WTC11 (cell line): ENCODE data around the gene PSD4. TPM values are rescaled to one million over a fixed set of nuclear protein-coding genes. Genes with fewer than 3 reads are reported as not detected.

Source experiments
- ATAC-seq: fragments of 200-7000 bp; cut with Tn5 transposase; 2 replicates; pipeline ENCODE4 v1.10.0; 2021; ENCODE audit warnings: mild to moderate bottlenecking, moderate library complexity
- CTCF ChIA-PET: fragments of 300-600 bp; sonication (Branson Sonifier 250); formaldehyde crosslinking; loops from one replicate; lab custom pipeline; 2021; ENCODE audit warnings: antibody characterized with exemption; lab: Charles Lee
- POLR2A ChIA-PET: fragments of 350-600 bp; sonication (Branson Sonifier 250); formaldehyde crosslinking; loops from one replicate; lab custom pipeline; 2021; ENCODE audit warnings: antibody characterized with exemption; lab: Charles Lee
- DNase-seq: peaks from one replicate; pipeline ENCODE4 v3.0.0; 2021; ENCODE audit warnings: low spot score
- H3K27ac Mint-ChIP-seq: 2 replicates; pipeline ENCODE4 v1.8.0; 2021; ENCODE audit warnings: mixed read lengths
- H3K27me3 Mint-ChIP-seq: 2 replicates; pipeline ENCODE4 v1.8.0; 2021; ENCODE audit warnings: low read depth, mild to moderate bottlenecking, moderate library complexity, mixed read lengths
- H3K36me3 Mint-ChIP-seq: 2 replicates; pipeline ENCODE4 v1.8.0; 2021; ENCODE audit warnings: mixed read lengths
- H3K4me1 Mint-ChIP-seq: 2 replicates; pipeline ENCODE4 v1.8.0; 2022; ENCODE audit warnings: mixed read lengths
- H3K4me3 Mint-ChIP-seq: 2 replicates; pipeline ENCODE4 v1.8.0; 2021; ENCODE audit warnings: mild to moderate bottlenecking, moderate library complexity, mixed read lengths
- H3K9me3 Mint-ChIP-seq: 2 replicates; pipeline ENCODE4 v1.8.0; 2021; ENCODE audit warnings: mixed read lengths
- CREM ChIP-seq: sonication (generic); formaldehyde crosslinking; IDR thresholded peaks from 2 replicates; pipeline ENCODE4 v1.8.1; 2022; ENCODE audit warnings: mild to moderate bottlenecking, missing genetic modification reagents, moderate library complexity
- EMX1 ChIP-seq: fragments of 250-450 bp; sonication (Bioruptor Pico); IDR thresholded peaks from 2 replicates; pipeline ENCODE4 v1.8.0; 2021; ENCODE audit warnings: mild to moderate bottlenecking
- ETV6 ChIP-seq: sonication (generic); formaldehyde crosslinking; IDR thresholded peaks from 2 replicates; pipeline ENCODE4 v1.8.1; 2022; ENCODE audit warnings: mild to moderate bottlenecking, missing genetic modification reagents
- HMGA2 ChIP-seq: fragments of 250-450 bp; sonication (Bioruptor Pico); IDR thresholded peaks from 2 replicates; pipeline ENCODE4 v1.4.0; 2021; ENCODE audit warnings: mild to moderate bottlenecking, moderate library complexity
- JUN ChIP-seq: sonication (generic); formaldehyde crosslinking; IDR thresholded peaks from 2 replicates; pipeline ENCODE4 v1.8.0; 2023; ENCODE audit warnings: mild to moderate bottlenecking, missing genetic modification reagents
- RELA ChIP-seq: sonication (generic); formaldehyde crosslinking; IDR thresholded peaks from 2 replicates; pipeline ENCODE4 v1.8.1; 2022; ENCODE audit warnings: missing genetic modification reagents, mild to moderate bottlenecking, borderline replicate concordance
- RORB ChIP-seq: fragments of 250-450 bp; sonication (Bioruptor Pico); IDR thresholded peaks from 2 replicates; pipeline ENCODE4 v1.9.0; 2021; ENCODE audit warnings: mild to moderate bottlenecking
- ZNF138 ChIP-seq: sonication (generic); formaldehyde crosslinking; conservative IDR thresholded peaks from 2 replicates; pipeline ENCODE4 v1.8.1; 2022; ENCODE audit warnings: mild to moderate bottlenecking, moderate library complexity, missing genetic modification reagents
- ZNF317 ChIP-seq: sonication (generic); formaldehyde crosslinking; IDR thresholded peaks from 2 replicates; pipeline ENCODE4 v1.8.1; 2023; ENCODE audit warnings: low read depth, mild to moderate bottlenecking, moderate library complexity, missing genetic modification reagents, borderline replicate concordance
- total RNA-seq: library from RNA; stranded (reverse); gene quantifications from 3 replicates; pipeline ENCODE4 v1.2.3, GENCODE V29; 2021
- TF ChIP-seq, protein P1 (sequence below): sonication (generic); formaldehyde crosslinking; conservative IDR thresholded peaks from 2 replicates; pipeline ENCODE4 v1.8.1; 2023; ENCODE audit warnings: mild to moderate bottlenecking, low read depth, missing genetic modification reagents, moderate library complexity
- TF ChIP-seq, protein P2 (sequence below): sonication (generic); formaldehyde crosslinking; conservative IDR thresholded peaks from 2 replicates; pipeline ENCODE4 v1.8.1; 2022; ENCODE audit warnings: mild to moderate bottlenecking, missing genetic modification reagents
- TF ChIP-seq, protein P3 (sequence below): sonication (generic); formaldehyde crosslinking; IDR thresholded peaks from 2 replicates; pipeline ENCODE4 v1.8.0; 2023; ENCODE audit warnings: missing genetic modification reagents
- TF ChIP-seq, protein P4 (sequence below): fragments of 250-450 bp; sonication (Bioruptor Pico); IDR thresholded peaks from 2 replicates; pipeline ENCODE4 v1.9.0; 2021; ENCODE audit warnings: mild to moderate bottlenecking
- TF ChIP-seq, protein P5 (sequence below): sonication (generic); formaldehyde crosslinking; IDR thresholded peaks from 2 replicates; pipeline ENCODE4 v1.8.0; 2022; ENCODE audit warnings: mild to moderate bottlenecking, missing genetic modification reagents
- TF ChIP-seq, protein P6 (sequence below): fragments of 250-450 bp; sonication (Bioruptor Pico); IDR thresholded peaks from 2 replicates; pipeline ENCODE4 v1.9.0; 2021; ENCODE audit warnings: mild to moderate bottlenecking
- TF ChIP-seq, protein P7 (sequence below): sonication (generic); formaldehyde crosslinking; IDR thresholded peaks from 2 replicates; pipeline ENCODE4 v1.8.0; 2022; ENCODE audit warnings: missing genetic modification reagents
- TF ChIP-seq, protein P8 (sequence below): sonication (generic); formaldehyde crosslinking; IDR thresholded peaks from 2 replicates; pipeline ENCODE4 v1.8.1; 2023; ENCODE audit warnings: mild to moderate bottlenecking, moderate library complexity, missing genetic modification reagents

PSD4 gene
- total RNA-seq, 1 experiment from 2014 or later: 1.5 TPM

DNA sequence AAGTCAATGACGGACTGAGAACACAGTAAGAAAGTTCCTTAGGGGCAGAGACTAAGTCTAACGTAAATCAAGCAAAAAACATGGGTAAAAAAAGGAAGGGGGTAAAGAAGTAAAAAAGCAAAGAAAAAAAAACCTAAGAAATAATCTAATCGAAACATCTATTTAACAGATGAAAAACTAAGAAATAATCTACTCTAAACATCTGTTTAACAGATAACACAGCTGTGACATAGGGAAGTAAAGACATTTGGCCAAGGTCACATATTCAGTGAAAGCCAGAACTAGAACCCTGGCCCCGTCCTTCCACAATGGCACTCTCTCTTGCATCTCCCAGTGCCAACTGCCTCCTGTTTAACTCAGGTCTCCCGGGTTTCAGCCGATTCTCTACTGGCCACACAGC, 48.1 kb downstream of the PSD4 start (continued):
- no peak for TF ChIP-seq RELA (CRISPR knock-in tag)

DNA sequence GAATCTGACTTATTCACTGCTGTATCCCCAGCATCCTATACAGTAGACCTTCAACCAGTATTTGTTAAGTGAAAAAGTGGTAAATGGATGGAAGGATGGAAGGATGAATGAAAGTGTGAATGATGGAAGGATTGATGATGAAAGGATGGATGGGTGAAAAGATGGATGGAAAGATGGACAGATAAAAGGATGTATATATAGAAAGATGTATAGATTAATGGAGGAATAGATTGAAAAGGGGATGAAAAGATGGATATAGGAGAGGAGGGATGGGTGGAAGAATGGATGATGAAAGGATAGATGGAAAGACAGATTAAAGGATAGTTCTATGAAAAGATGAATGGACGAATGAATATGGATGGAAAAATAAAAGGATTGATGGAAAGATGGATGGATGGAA, 50.0 kb downstream of the PSD4 start:
- Mint-ChIP-seq H3K4me1 (peaks cover 25% of the 10 kb centered on the region), H3K4me3 (no peak overlapping the region), H3K36me3 (no peaks in the 10 kb centered on the region), H3K9me3 (no peaks in the 10 kb centered on the region), H3K27me3 (no peaks in the 10 kb centered on the region; the same call in 1 of the 2 replicates), H3K27ac (no peak overlapping the region)
- TF ChIP-seq, protein P1, sequence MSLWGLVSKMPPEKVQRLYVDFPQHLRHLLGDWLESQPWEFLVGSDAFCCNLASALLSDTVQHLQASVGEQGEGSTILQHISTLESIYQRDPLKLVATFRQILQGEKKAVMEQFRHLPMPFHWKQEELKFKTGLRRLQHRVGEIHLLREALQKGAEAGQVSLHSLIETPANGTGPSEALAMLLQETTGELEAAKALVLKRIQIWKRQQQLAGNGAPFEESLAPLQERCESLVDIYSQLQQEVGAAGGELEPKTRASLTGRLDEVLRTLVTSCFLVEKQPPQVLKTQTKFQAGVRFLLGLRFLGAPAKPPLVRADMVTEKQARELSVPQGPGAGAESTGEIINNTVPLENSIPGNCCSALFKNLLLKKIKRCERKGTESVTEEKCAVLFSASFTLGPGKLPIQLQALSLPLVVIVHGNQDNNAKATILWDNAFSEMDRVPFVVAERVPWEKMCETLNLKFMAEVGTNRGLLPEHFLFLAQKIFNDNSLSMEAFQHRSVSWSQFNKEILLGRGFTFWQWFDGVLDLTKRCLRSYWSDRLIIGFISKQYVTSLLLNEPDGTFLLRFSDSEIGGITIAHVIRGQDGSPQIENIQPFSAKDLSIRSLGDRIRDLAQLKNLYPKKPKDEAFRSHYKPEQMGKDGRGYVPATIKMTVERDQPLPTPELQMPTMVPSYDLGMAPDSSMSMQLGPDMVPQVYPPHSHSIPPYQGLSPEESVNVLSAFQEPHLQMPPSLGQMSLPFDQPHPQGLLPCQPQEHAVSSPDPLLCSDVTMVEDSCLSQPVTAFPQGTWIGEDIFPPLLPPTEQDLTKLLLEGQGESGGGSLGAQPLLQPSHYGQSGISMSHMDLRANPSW (CRISPR knock-in tag): no peak
- TF ChIP-seq ZNF138 (CRISPR knock-in tag): no peak
- no peak for TF ChIP-seq RORB (CRISPR knock-in tag)
- TF ChIP-seq, protein P2, sequence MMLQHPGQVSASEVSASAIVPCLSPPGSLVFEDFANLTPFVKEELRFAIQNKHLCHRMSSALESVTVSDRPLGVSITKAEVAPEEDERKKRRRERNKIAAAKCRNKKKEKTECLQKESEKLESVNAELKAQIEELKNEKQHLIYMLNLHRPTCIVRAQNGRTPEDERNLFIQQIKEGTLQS: no peak
- TF ChIP-seq, protein P3, sequence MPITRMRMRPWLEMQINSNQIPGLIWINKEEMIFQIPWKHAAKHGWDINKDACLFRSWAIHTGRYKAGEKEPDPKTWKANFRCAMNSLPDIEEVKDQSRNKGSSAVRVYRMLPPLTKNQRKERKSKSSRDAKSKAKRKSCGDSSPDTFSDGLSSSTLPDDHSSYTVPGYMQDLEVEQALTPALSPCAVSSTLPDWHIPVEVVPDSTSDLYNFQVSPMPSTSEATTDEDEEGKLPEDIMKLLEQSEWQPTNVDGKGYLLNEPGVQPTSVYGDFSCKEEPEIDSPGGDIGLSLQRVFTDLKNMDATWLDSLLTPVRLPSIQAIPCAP (CRISPR knock-in tag): no peak
- TF ChIP-seq ETV6 (CRISPR knock-in tag): no peak
- TF ChIP-seq, protein P4, sequence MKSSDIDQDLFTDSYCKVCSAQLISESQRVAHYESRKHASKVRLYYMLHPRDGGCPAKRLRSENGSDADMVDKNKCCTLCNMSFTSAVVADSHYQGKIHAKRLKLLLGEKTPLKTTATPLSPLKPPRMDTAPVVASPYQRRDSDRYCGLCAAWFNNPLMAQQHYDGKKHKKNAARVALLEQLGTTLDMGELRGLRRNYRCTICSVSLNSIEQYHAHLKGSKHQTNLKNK: no peak
- TF ChIP-seq CREM (CRISPR knock-in tag): no peak
- TF ChIP-seq, protein P5, sequence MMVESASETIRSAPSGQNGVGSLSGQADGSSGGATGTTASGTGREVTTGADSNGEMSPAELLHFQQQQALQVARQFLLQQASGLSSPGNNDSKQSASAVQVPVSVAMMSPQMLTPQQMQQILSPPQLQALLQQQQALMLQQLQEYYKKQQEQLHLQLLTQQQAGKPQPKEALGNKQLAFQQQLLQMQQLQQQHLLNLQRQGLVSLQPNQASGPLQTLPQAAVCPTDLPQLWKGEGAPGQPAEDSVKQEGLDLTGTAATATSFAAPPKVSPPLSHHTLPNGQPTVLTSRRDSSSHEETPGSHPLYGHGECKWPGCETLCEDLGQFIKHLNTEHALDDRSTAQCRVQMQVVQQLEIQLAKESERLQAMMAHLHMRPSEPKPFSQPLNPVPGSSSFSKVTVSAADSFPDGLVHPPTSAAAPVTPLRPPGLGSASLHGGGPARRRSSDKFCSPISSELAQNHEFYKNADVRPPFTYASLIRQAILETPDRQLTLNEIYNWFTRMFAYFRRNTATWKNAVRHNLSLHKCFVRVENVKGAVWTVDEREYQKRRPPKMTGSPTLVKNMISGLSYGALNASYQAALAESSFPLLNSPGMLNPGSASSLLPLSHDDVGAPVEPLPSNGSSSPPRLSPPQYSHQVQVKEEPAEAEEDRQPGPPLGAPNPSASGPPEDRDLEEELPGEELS: no peak
- TF ChIP-seq EMX1 (CRISPR knock-in tag): no peak
- no peak for TF ChIP-seq JUN (CRISPR knock-in tag)
- no peak for TF ChIP-seq ZNF317 (CRISPR knock-in tag)
- TF ChIP-seq, protein P6, sequence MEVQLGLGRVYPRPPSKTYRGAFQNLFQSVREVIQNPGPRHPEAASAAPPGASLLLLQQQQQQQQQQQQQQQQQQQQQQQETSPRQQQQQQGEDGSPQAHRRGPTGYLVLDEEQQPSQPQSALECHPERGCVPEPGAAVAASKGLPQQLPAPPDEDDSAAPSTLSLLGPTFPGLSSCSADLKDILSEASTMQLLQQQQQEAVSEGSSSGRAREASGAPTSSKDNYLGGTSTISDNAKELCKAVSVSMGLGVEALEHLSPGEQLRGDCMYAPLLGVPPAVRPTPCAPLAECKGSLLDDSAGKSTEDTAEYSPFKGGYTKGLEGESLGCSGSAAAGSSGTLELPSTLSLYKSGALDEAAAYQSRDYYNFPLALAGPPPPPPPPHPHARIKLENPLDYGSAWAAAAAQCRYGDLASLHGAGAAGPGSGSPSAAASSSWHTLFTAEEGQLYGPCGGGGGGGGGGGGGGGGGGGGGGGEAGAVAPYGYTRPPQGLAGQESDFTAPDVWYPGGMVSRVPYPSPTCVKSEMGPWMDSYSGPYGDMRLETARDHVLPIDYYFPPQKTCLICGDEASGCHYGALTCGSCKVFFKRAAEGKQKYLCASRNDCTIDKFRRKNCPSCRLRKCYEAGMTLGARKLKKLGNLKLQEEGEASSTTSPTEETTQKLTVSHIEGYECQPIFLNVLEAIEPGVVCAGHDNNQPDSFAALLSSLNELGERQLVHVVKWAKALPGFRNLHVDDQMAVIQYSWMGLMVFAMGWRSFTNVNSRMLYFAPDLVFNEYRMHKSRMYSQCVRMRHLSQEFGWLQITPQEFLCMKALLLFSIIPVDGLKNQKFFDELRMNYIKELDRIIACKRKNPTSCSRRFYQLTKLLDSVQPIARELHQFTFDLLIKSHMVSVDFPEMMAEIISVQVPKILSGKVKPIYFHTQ (CRISPR knock-in tag): no peak
- POLR2A ChIA-PET: no interaction called here
- CTCF ChIA-PET: no interaction called here
- ATAC-seq (no peak), DNase-seq (no peak)

DNA sequence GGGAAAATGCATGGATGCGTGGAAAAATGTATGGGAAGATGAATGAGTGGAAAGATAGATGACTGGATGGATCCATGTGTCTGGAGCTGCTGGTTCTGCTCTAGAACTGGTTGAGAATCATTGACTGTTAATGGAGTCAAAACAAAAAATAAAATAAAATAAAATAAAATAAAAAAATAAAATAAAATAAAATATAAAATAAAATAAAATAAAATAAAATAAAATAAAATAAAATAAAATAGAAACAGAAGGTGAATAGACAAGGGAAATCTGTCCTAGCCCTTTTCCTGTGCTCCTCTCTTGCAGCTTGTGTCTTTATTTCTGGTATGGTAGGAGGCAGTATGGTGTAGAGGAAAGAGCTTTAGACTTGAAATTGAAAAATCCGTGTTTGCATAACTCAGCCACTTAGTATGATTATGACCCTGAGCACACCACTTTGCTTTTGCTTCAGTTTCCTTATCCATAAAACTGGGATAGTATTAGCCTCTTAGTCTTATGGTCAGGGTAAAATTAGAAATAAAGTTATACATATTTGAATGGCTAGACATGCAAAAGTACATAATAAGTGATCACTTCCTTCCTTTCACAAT, 51.0 kb downstream of the PSD4 start:
- DNase-seq (no peak), ATAC-seq (no peak)
- no peak overlapping the region for H3K4me3 Mint-ChIP-seq
- POLR2A ChIA-PET: no interaction called here
- no peak overlapping the region for H3K27ac Mint-ChIP-seq
- TF ChIP-seq, protein P7, sequence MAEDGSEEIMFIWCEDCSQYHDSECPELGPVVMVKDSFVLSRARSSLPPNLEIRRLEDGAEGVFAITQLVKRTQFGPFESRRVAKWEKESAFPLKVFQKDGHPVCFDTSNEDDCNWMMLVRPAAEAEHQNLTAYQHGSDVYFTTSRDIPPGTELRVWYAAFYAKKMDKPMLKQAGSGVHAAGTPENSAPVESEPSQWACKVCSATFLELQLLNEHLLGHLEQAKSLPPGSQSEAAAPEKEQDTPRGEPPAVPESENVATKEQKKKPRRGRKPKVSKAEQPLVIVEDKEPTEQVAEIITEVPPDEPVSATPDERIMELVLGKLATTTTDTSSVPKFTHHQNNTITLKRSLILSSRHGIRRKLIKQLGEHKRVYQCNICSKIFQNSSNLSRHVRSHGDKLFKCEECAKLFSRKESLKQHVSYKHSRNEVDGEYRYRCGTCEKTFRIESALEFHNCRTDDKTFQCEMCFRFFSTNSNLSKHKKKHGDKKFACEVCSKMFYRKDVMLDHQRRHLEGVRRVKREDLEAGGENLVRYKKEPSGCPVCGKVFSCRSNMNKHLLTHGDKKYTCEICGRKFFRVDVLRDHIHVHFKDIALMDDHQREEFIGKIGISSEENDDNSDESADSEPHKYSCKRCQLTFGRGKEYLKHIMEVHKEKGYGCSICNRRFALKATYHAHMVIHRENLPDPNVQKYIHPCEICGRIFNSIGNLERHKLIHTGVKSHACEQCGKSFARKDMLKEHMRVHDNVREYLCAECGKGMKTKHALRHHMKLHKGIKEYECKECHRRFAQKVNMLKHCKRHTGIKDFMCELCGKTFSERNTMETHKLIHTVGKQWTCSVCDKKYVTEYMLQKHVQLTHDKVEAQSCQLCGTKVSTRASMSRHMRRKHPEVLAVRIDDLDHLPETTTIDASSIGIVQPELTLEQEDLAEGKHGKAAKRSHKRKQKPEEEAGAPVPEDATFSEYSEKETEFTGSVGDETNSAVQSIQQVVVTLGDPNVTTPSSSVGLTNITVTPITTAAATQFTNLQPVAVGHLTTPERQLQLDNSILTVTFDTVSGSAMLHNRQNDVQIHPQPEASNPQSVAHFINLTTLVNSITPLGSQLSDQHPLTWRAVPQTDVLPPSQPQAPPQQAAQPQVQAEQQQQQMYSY (CRISPR knock-in tag): no peak
- TF ChIP-seq, protein P8, sequence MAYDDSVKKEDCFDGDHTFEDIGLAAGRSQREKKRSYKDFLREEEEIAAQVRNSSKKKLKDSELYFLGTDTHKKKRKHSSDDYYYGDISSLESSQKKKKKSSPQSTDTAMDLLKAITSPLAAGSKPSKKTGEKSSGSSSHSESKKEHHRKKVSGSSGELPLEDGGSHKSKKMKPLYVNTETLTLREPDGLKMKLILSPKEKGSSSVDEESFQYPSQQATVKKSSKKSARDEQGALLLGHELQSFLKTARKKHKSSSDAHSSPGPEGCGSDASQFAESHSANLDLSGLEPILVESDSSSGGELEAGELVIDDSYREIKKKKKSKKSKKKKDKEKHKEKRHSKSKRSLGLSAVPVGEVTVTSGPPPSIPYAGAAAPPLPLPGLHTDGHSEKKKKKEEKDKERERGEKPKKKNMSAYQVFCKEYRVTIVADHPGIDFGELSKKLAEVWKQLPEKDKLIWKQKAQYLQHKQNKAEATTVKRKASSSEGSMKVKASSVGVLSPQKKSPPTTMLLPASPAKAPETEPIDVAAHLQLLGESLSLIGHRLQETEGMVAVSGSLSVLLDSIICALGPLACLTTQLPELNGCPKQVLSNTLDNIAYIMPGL (CRISPR knock-in tag): no peak
- TF ChIP-seq HMGA2: peak; percentile 98
- H3K27me3 Mint-ChIP-seq: no peaks in the 10 kb centered on the region; the same call in 1 of the 2 replicates
- H3K9me3 Mint-ChIP-seq: no peaks in the 10 kb centered on the region
- H3K36me3 Mint-ChIP-seq: no peaks in the 10 kb centered on the region
- CTCF ChIA-PET: interaction anchor here (0.7 kb wide), 1 partner anchor 21 kb away, joined by 5 read pairs; no protein-coding TSS in a partner anchor
- H3K4me1 Mint-ChIP-seq: peaks cover 29% of the 10 kb centered on the region
